Measurements from ENCODE around the gene LEMD2.

DNA sequence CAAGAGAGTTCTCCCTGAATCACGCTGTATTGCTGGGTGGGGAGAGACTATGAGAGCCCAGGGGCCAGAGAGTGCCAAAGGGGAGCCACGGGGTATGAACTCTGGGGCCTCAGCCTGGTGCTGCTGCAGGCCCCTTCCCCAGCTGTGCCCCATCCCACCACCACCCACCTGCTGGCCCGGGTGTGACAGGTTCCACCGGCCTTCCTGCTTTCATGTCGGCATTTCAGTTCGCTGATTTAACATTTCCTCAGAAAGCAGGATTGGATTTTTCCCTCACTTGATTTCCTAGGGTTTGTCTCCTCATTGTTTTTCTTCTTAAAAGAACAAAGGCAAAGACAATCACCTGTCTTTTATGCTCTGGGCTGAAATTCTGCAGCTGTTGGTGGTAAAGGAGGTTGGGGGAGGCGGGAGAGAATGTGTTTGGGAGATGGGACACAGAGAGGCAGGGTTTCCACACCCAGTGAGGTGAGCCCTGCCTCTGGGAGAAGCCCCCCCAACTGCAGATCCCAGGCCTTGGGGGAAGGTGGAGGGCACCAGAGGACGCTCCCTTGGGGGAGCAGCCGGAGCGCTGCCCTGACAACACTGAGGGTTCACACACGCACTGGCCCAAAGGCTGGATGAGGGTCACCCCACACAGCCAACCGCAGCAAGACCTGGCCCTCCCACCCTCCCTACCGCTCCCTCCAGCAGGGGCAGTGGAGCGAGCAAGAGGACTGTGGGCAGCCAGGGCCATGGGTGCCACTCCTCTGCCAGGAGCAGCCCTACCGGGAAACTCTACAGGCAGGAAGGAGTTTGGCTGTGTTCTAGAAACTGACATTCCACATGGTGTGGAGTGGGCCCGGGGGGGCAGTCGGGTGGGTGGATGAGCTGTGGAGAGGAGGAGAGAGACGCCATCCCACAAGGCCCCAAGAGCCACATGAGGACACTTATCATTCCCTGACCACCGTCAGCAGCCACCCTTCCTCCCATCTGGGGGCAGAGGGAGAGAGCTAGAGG lies 25.4 kb upstream of the LEMD2 start:
- no peak for TF ChIP-seq CTCF (conservative IDR thresholded peaks at IDR 0.05; ENCODE audit: low read depth, low read length)
- TF ChIP-seq ELK1 (IDR thresholded peaks at IDR 0.05; ENCODE audit: borderline replicate concordance, low read depth, low read length), result no peak
- TF ChIP-seq NFE2L2 (IDR thresholded peaks at IDR 0.05; ENCODE audit: low read depth, low read length), result no peak
- TF ChIP-seq CEBPB (IDR thresholded peaks at IDR 0.05; ENCODE audit: low read depth, low read length), result no peak
- no peak for TF ChIP-seq RFX5 (IDR thresholded peaks at IDR 0.05; ENCODE audit: low read depth, low read length)
- TF ChIP-seq, protein P1, sequence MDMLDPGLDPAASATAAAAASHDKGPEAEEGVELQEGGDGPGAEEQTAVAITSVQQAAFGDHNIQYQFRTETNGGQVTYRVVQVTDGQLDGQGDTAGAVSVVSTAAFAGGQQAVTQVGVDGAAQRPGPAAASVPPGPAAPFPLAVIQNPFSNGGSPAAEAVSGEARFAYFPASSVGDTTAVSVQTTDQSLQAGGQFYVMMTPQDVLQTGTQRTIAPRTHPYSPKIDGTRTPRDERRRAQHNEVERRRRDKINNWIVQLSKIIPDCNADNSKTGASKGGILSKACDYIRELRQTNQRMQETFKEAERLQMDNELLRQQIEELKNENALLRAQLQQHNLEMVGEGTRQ (IDR thresholded peaks at IDR 0.05; ENCODE audit: low read depth, low read length), result no peak
- TF ChIP-seq BHLHE40 (IDR thresholded peaks at IDR 0.05; ENCODE audit: low read depth, low read length), result no peak
- no peak for TF ChIP-seq POLR2A (IDR thresholded peaks at IDR 0.05; ENCODE audit: low read depth, low read length)
- no peak for TF ChIP-seq RAD21 (IDR thresholded peaks at IDR 0.05; ENCODE audit: low read length)
- TF ChIP-seq RCOR1 (IDR thresholded peaks at IDR 0.05; ENCODE audit: insufficient replicate concordance, low read length), result no peak
- no peak for TF ChIP-seq MAFK (IDR thresholded peaks at IDR 0.05; ENCODE audit: low read depth, low read length)
